ENCODE measurements around the gene RAB30.

Gene RAB30

GRCh38 chr11:83070044-83070701 lies 1.5 kb downstream of the RAB30 start:
- peak overlapping the region; percentile 66 for H3K4me3 ChIP-seq (ENCODE audit: insufficient read length, low read depth)
- peak; percentile 57 for DNase-seq (ENCODE audit: low read depth, low spot score)
- no peaks in the 10 kb centered on the region for H3K4me1 ChIP-seq (ENCODE audit: insufficient read depth, insufficient read length)
- H3K36me3 ChIP-seq (ENCODE audit: insufficient read depth, insufficient read length, low read length), result peaks cover 28% of the 10 kb centered on the region
- no peaks in the 10 kb centered on the region for H3K27me3 ChIP-seq (ENCODE audit: insufficient read depth, insufficient read length)
- TF ChIP-seq SUZ12 (IDR thresholded peaks at IDR 0.05; ENCODE audit: extremely low read depth, insufficient read depth, insufficient read length), result no peak
- no peak for TF ChIP-seq YY1 (IDR thresholded peaks at IDR 0.05; ENCODE audit: insufficient read depth, insufficient read length)
- no peak overlapping the region for H3K9ac ChIP-seq (ENCODE audit: insufficient read length, low read depth)
- no peaks in the 10 kb centered on the region for H3K9me3 ChIP-seq (ENCODE audit: insufficient read depth, low read length)

GRCh38 chr11:83069441-83070043 lies 2.2 kb downstream of the RAB30 start:
- TF ChIP-seq ZNF274 (IDR thresholded peaks at IDR 0.05; ENCODE audit: low read depth, low read length), result no peak
- TF ChIP-seq SUZ12 (IDR thresholded peaks at IDR 0.05; ENCODE audit: extremely low read depth, insufficient read depth, insufficient read length), result no peak
- no peak for TF ChIP-seq YY1 (IDR thresholded peaks at IDR 0.05; ENCODE audit: insufficient read depth, insufficient read length)
- DNase-seq (ENCODE audit: low read depth, low spot score), result no peak

GRCh38 chr11:83068568-83068967 lies 3.1 kb downstream of the RAB30 start:
- Histone ChIP-seq H3K4me1 (ENCODE audit: insufficient read depth, insufficient read length) (no peaks in the 10 kb centered on the region), H3K9me3 (ENCODE audit: insufficient read depth, low read length) (no peaks in the 10 kb centered on the region), H3K27me3 (ENCODE audit: insufficient read depth, insufficient read length) (no peaks in the 10 kb centered on the region), H3K36me3 (ENCODE audit: insufficient read depth, insufficient read length, low read length) (peaks cover 11% of the 10 kb centered on the region), H3K4me3 (ENCODE audit: insufficient read length, low read depth) (no peak overlapping the region), H3K9ac (ENCODE audit: insufficient read length, low read depth) (no peak overlapping the region)
- DNase-seq (ENCODE audit: low read depth, low spot score), result no peak
- TF ChIP-seq SUZ12 (IDR thresholded peaks at IDR 0.05; ENCODE audit: extremely low read depth, insufficient read depth, insufficient read length) (no peak), YY1 (IDR thresholded peaks at IDR 0.05; ENCODE audit: insufficient read depth, insufficient read length) (no peak), ZNF274 (IDR thresholded peaks at IDR 0.05; ENCODE audit: low read depth, low read length) (no peak)

More at GRCh38 chr11:83069441-83070043, 2.2 kb downstream of the RAB30 start:
- no peaks in the 10 kb centered on the region for H3K4me1 ChIP-seq (ENCODE audit: insufficient read depth, insufficient read length)
- no peaks in the 10 kb centered on the region for H3K27me3 ChIP-seq (ENCODE audit: insufficient read depth, insufficient read length)
- H3K9me3 ChIP-seq (ENCODE audit: insufficient read depth, low read length), result no peaks in the 10 kb centered on the region
- no peak overlapping the region for H3K4me3 ChIP-seq (ENCODE audit: insufficient read length, low read depth)
- no peak overlapping the region for H3K9ac ChIP-seq (ENCODE audit: insufficient read length, low read depth)
- H3K36me3 ChIP-seq (ENCODE audit: insufficient read depth, insufficient read length, low read length), result peaks cover 21% of the 10 kb centered on the region

- Histone ChIP-seq H3K4me1 (ENCODE audit: insufficient read depth, insufficient read length) (no peaks in the 10 kb centered on the region), H3K4me3 (ENCODE audit: insufficient read length, low read depth) (no peak overlapping the region), H3K9ac (ENCODE audit: insufficient read length, low read depth) (no peak overlapping the region), H3K36me3 (ENCODE audit: insufficient read depth, insufficient read length, low read length) (no peaks in the 10 kb centered on the region), H3K27me3 (ENCODE audit: insufficient read depth, insufficient read length) (no peaks in the 10 kb centered on the region), H3K9me3 (ENCODE audit: insufficient read depth, low read length) (no peaks in the 10 kb centered on the region)
- no peak for DNase-seq (ENCODE audit: low read depth, low spot score)
- TF ChIP-seq YY1 (IDR thresholded peaks at IDR 0.05; ENCODE audit: insufficient read depth, insufficient read length) (no peak), ZNF274 (IDR thresholded peaks at IDR 0.05; ENCODE audit: low read depth, low read length) (no peak), SUZ12 (IDR thresholded peaks at IDR 0.05; ENCODE audit: extremely low read depth, insufficient read depth, insufficient read length) (no peak)
Measured at GRCh38 chr11:83064011-83064410, 7.7 kb downstream of the RAB30 start.

GRCh38 chr11:83063073-83063754 lies 8.5 kb downstream of the RAB30 start:
- Histone ChIP-seq H3K4me1 (ENCODE audit: insufficient read depth, insufficient read length) (no peaks in the 10 kb centered on the region), H3K4me3 (ENCODE audit: insufficient read length, low read depth) (no peak overlapping the region), H3K9ac (ENCODE audit: insufficient read length, low read depth) (no peak overlapping the region), H3K27me3 (ENCODE audit: insufficient read depth, insufficient read length) (no peaks in the 10 kb centered on the region), H3K9me3 (ENCODE audit: insufficient read depth, low read length) (no peaks in the 10 kb centered on the region), H3K36me3 (ENCODE audit: insufficient read depth, insufficient read length, low read length) (no peaks in the 10 kb centered on the region)
- TF ChIP-seq YY1 (IDR thresholded peaks at IDR 0.05; ENCODE audit: insufficient read depth, insufficient read length) (no peak), ZNF274 (IDR thresholded peaks at IDR 0.05; ENCODE audit: low read depth, low read length) (no peak), SUZ12 (IDR thresholded peaks at IDR 0.05; ENCODE audit: extremely low read depth, insufficient read depth, insufficient read length) (no peak)
- DNase-seq (ENCODE audit: low read depth, low spot score), result no peak

GRCh38 chr11:83061883-83062282 lies 9.8 kb downstream of the RAB30 start:
- Histone ChIP-seq H3K4me3 (ENCODE audit: insufficient read length, low read depth) (no peak overlapping the region), H3K9me3 (ENCODE audit: insufficient read depth, low read length) (no peaks in the 10 kb centered on the region), H3K36me3 (ENCODE audit: insufficient read depth, insufficient read length, low read length) (no peaks in the 10 kb centered on the region), H3K4me1 (ENCODE audit: insufficient read depth, insufficient read length) (no peaks in the 10 kb centered on the region), H3K27me3 (ENCODE audit: insufficient read depth, insufficient read length) (no peaks in the 10 kb centered on the region), H3K9ac (ENCODE audit: insufficient read length, low read depth) (no peak overlapping the region)
- TF ChIP-seq SUZ12 (IDR thresholded peaks at IDR 0.05; ENCODE audit: extremely low read depth, insufficient read depth, insufficient read length), result no peak
- no peak for TF ChIP-seq ZNF274 (IDR thresholded peaks at IDR 0.05; ENCODE audit: low read depth, low read length)
- no peak for TF ChIP-seq YY1 (IDR thresholded peaks at IDR 0.05; ENCODE audit: insufficient read depth, insufficient read length)
- no peak for DNase-seq (ENCODE audit: low read depth, low spot score)

- H3K4me1 ChIP-seq (ENCODE audit: insufficient read depth, insufficient read length), result no peaks in the 10 kb centered on the region
- H3K4me3 ChIP-seq (ENCODE audit: insufficient read length, low read depth), result no peak overlapping the region
- H3K9me3 ChIP-seq (ENCODE audit: insufficient read depth, low read length), result no peaks in the 10 kb centered on the region
- no peaks in the 10 kb centered on the region for H3K36me3 ChIP-seq (ENCODE audit: insufficient read depth, insufficient read length, low read length)
- TF ChIP-seq YY1 (IDR thresholded peaks at IDR 0.05; ENCODE audit: insufficient read depth, insufficient read length), result no peak
- TF ChIP-seq ZNF274 (IDR thresholded peaks at IDR 0.05; ENCODE audit: low read depth, low read length), result no peak
- TF ChIP-seq SUZ12 (IDR thresholded peaks at IDR 0.05; ENCODE audit: extremely low read depth, insufficient read depth, insufficient read length), result no peak
- no peaks in the 10 kb centered on the region for H3K27me3 ChIP-seq (ENCODE audit: insufficient read depth, insufficient read length)
- no peak for DNase-seq (ENCODE audit: low read depth, low spot score)
- no peak overlapping the region for H3K9ac ChIP-seq (ENCODE audit: insufficient read length, low read depth)
Measured at GRCh38 chr11:83060965-83061364, 10.7 kb downstream of the RAB30 start.

All from NT2/D1 (cell line).